Hepatocyte (in vitro differentiated cells): ENCODE results near the gene GPR156. TPM values are rescaled to one million over a fixed set of nuclear protein-coding genes. Genes with fewer than 3 reads are reported as not detected.

ENCODE experiments used
- DNase-seq: peaks from one replicate; pipeline ENCODE4 v3.0.0-alpha.2; 2016; ENCODE audit warnings: low spot score
- H2AFZ ChIP-seq: fragments of 200-600 bp; sonication (generic); 2 replicates; pipeline ENCODE4 v1.6.0; 2016; ENCODE audit warnings: antibody characterized with exemption, mild to moderate bottlenecking
- H3K27ac ChIP-seq: fragments of 200-600 bp; sonication (generic); 2 replicates; pipeline ENCODE4 v1.5.1; 2016; ENCODE audit warnings: mild to moderate bottlenecking
- H3K27me3 ChIP-seq: fragments of 200-600 bp; sonication (generic); 2 replicates; pipeline ENCODE4 v1.6.1; 2016
- H3K36me3 ChIP-seq: fragments of 200-600 bp; sonication (generic); replicated peaks from 2 replicates; pipeline ENCODE4 v1.5.1; 2016; ENCODE audit warnings: low read depth; ENCODE audit not compliant: insufficient read depth
- H3K4me1 ChIP-seq: fragments of 200-600 bp; sonication (generic); 2 replicates; pipeline ENCODE4 v1.5.1; 2016; ENCODE audit warnings: mild to moderate bottlenecking, moderate library complexity; ENCODE audit not compliant: insufficient read depth
- H3K4me2 ChIP-seq: fragments of 200-600 bp; sonication (generic); 2 replicates; pipeline ENCODE4 v1.6.0; 2016
- H3K4me3 ChIP-seq: fragments of 200-600 bp; sonication (generic); 2 replicates; pipeline ENCODE4 v1.5.1; 2016; ENCODE audit warnings: mild to moderate bottlenecking
- H3K79me2 ChIP-seq: fragments of 200-600 bp; sonication (generic); 2 replicates; pipeline ENCODE4 v1.6.0; 2017; ENCODE audit warnings: mild to moderate bottlenecking
- H3K9me2 ChIP-seq: fragments of 200-600 bp; sonication (generic); replicated peaks from 2 replicates; pipeline ENCODE4 v1.6.0; 2017; ENCODE audit warnings: mild to moderate bottlenecking; ENCODE audit not compliant: insufficient read depth
- H3K9me3 ChIP-seq: fragments of 200-600 bp; sonication (generic); 2 replicates; pipeline ENCODE4 v1.5.1; 2016; ENCODE audit warnings: low read depth, mild to moderate bottlenecking
- H4K20me1 ChIP-seq: fragments of 200-600 bp; sonication (generic); 2 replicates; pipeline ENCODE4 v1.6.0; 2016; ENCODE audit warnings: mild to moderate bottlenecking; ENCODE audit not compliant: insufficient read depth, poor library complexity, severe bottlenecking
- CTCF ChIP-seq: fragments of 200-600 bp; sonication (generic); IDR thresholded peaks from 2 replicates; pipeline ENCODE4 v1.5.1; 2016; ENCODE audit warnings: antibody characterized with exemption, mild to moderate bottlenecking; ENCODE audit not compliant: poor library complexity
- EZH2 ChIP-seq: fragments of 200-600 bp; sonication (generic); IDR thresholded peaks from 2 replicates; pipeline ENCODE4 v1.6.1; 2016; ENCODE audit warnings: antibody characterized with exemption, mild to moderate bottlenecking, borderline replicate concordance
- EZH2phosphoT487 ChIP-seq: fragments of 200-600 bp; sonication (generic); IDR thresholded peaks from one replicate; pipeline ENCODE4 v1.6.1; 2018; ENCODE audit warnings: antibody characterized with exemption, mild to moderate bottlenecking, low read depth, moderate library complexity; ENCODE audit not compliant: unreplicated experiment, severe bottlenecking
- WGBS: methylation state at CpG from one replicate; pipeline ENCODE4 v1.1.6; 2016; ENCODE audit warnings: low lambda C conversion rate; ENCODE audit errors: missing lambda C conversion rate; 5-methylcytosine and 5-hydroxymethylcytosine counted together
- polyA plus RNA-seq: library from polyadenylated mRNA; unstranded; fragments of >200 nt; fragmentation: Nextera tagmentation; extraction: Ambion mirVana; gene quantifications from 2 replicates; pipeline ENCODE4 v1.2.1, GENCODE V29; 2016
- small RNA-seq: library from RNA; depleted of rRNA; stranded (forward); fragments of <200 nt; gene quantifications from one replicate; pipeline ENCODE3, GENCODE V24; 2014
- total RNA-seq: library from RNA; depleted of rRNA; stranded (reverse); fragments of >200 nt; gene quantifications from 2 replicates; pipeline ENCODE4 v1.2.3, GENCODE V29; 2014

The GPR156 gene
- total and polyA plus RNA-seq, 2 experiments from 2014 or later: 0.27 to 0.80 TPM

GRCh38 chr3:120129051-120129450 lies 156.0 kb downstream of the GPR156 start:
- Histone ChIP-seq H3K79me2 (no peaks in the 10 kb centered on the region), H4K20me1 (no peaks in the 10 kb centered on the region), H3K9me3 (no peaks in the 10 kb centered on the region), H3K9me2 (no peaks in the 10 kb centered on the region), H3K4me1 (no peaks in the 10 kb centered on the region), H2AFZ (no peak overlapping the region), H3K36me3 (no peaks in the 10 kb centered on the region), H3K27me3 (no peaks in the 10 kb centered on the region), H3K4me2 (no peak overlapping the region), H3K4me3 (no peak overlapping the region), H3K27ac (no peak overlapping the region)
- no peak for DNase-seq
- WGBS: 88% methylated on average over 1 of the region's 1 CpG
- TF ChIP-seq EZH2phosphoT487: no peak
- no peak for TF ChIP-seq CTCF
- TF ChIP-seq EZH2: no peak

- no peaks in the 10 kb centered on the region for H3K79me2 ChIP-seq
- no peak overlapping the region for H2AFZ ChIP-seq
- H3K36me3 ChIP-seq: no peaks in the 10 kb centered on the region
- H3K4me2 ChIP-seq: no peak overlapping the region
- H3K27ac ChIP-seq: no peak overlapping the region
- H3K27me3 ChIP-seq: no peaks in the 10 kb centered on the region
- no peak for DNase-seq
- no peaks in the 10 kb centered on the region for H3K9me3 ChIP-seq
- no peaks in the 10 kb centered on the region for H4K20me1 ChIP-seq
- TF ChIP-seq EZH2 (no peak), CTCF (no peak), EZH2phosphoT487 (no peak)
- no peaks in the 10 kb centered on the region for H3K4me1 ChIP-seq
- H3K9me2 ChIP-seq: no peaks in the 10 kb centered on the region
- H3K4me3 ChIP-seq: no peak overlapping the region
These were observed 159.0 kb downstream of the GPR156 start for GRCh38 chr3:120125992-120126391.

GRCh38 chr3:120119846-120120510 lies 165.0 kb downstream of the GPR156 start:
- Histone ChIP-seq H3K79me2 (no peaks in the 10 kb centered on the region), H4K20me1 (no peaks in the 10 kb centered on the region), H3K4me3 (no peak overlapping the region), H3K9me2 (no peaks in the 10 kb centered on the region), H3K27ac (no peak overlapping the region), H3K4me2 (no peak overlapping the region), H3K27me3 (no peaks in the 10 kb centered on the region), H3K9me3 (no peaks in the 10 kb centered on the region), H3K36me3 (no peaks in the 10 kb centered on the region), H2AFZ (no peak overlapping the region), H3K4me1 (no peaks in the 10 kb centered on the region)
- DNase-seq: no peak
- WGBS: 91% methylated on average over 7 of the region's 7 CpGs
- TF ChIP-seq EZH2 (no peak), EZH2phosphoT487 (no peak), CTCF (no peak)

Small RNA genes lying within 50 kb of the gene (small RNA-seq; reads per million reads assigned to genes)
- gene RF00019 (not detected), gene RN7SL397P (not detected)

Other genes with a start within 250 kb of the GPR156 start
- 48.8 and 49.3 TPM in 2 replicates for gene GSK3B, start 190.8 kb downstream of the GPR156 start, total RNA-seq
- 18.1 and 24.7 TPM in 2 replicates for gene GSK3B, start 190.8 kb downstream of the GPR156 start, polyA plus RNA-seq
- gene LRRC58, start 64.1 kb upstream of the GPR156 start, total RNA-seq: 33.6 and 34.7 TPM in 2 replicates
- 8.1 and 8.8 TPM in 2 replicates for gene LRRC58, start 64.1 kb upstream of the GPR156 start, polyA plus RNA-seq
- 344 and 390 TPM in 2 replicates for gene FSTL1, start 165.8 kb upstream of the GPR156 start, total RNA-seq
- 183 and 195 TPM in 2 replicates for gene FSTL1, start 165.8 kb upstream of the GPR156 start, polyA plus RNA-seq